ENCODE data around the gene MRPL11.

GRCh38 chr11:66459138-66459778 lies 20.6 kb upstream of the MRPL11 start:
- no peak for TF ChIP-seq EP300 (IDR thresholded peaks at IDR 0.05)
- no peak for TF ChIP-seq CTCF (IDR thresholded peaks at IDR 0.05)
- TF ChIP-seq POLR2AphosphoS5 (IDR thresholded peaks at IDR 0.05), result no peak
